Natural killer cell (primary cell): ENCODE results near the gene OCLN. TPM values are rescaled to one million over a fixed set of nuclear protein-coding genes. Genes with fewer than 3 reads are reported as not detected.
"Not testable (repeated sequence)": the region's sequence is repeated elsewhere in the genome, so short reads cannot be mapped to it uniquely, and the experiment has no call there.

Source experiments
- ATAC-seq, 3 donors: fragments of 150-1000 bp in 2 of 3; fragments of 200-7000 bp in 1 of 3; cut with Tn5 transposase; 1 replicate in 1 of 3; 2 replicates in 2 of 3; pipeline ENCODE4 v1.10.0; 2021; ENCODE audit warnings: mild to moderate bottlenecking in 2 of 3, moderate library complexity in 2 of 3
- DNase-seq, 2 donors: peaks; one replicate each; pipeline versions ENCODE4 v3.0.0 to v3.0.0-alpha.2; 2013 to 2021; ENCODE audit warnings: mixed read lengths in 1 of 2
- H3K27ac ChIP-seq: one replicate; pipeline ENCODE4 v1.5.1; 2013; ENCODE audit warnings: mild to moderate bottlenecking, low read length
- H3K27me3 ChIP-seq: one replicate; pipeline ENCODE4 v1.6.1; 2013; ENCODE audit warnings: low read length; ENCODE audit not compliant: control insufficient read depth, insufficient read depth
- H3K36me3 ChIP-seq: one replicate; pipeline ENCODE4 v1.6.1; 2013; ENCODE audit warnings: low read length; ENCODE audit not compliant: control insufficient read depth, insufficient read depth
- H3K4me1 ChIP-seq: one replicate; pipeline ENCODE4 v1.6.1; 2013; ENCODE audit warnings: low read length; ENCODE audit not compliant: control insufficient read depth, insufficient read depth
- H3K4me3 ChIP-seq: one replicate; pipeline ENCODE4 v1.5.1; 2013; ENCODE audit warnings: low read length
- H3K9me3 ChIP-seq: one replicate; pipeline ENCODE4 v1.6.1; 2013; ENCODE audit warnings: low read length; ENCODE audit not compliant: control insufficient read depth, insufficient read depth
- H3K27ac Mint-ChIP-seq, 2 donors: one replicate each; pipeline ENCODE4 v1.8.0; 2022; ENCODE audit warnings: mild to moderate bottlenecking in 2 of 2, mixed read lengths in 2 of 2, moderate library complexity in 1 of 2
- H3K27me3 Mint-ChIP-seq, 2 donors: one replicate each; pipeline ENCODE4 v1.8.0; 2022; ENCODE audit warnings: low read depth in 2 of 2, mixed read lengths in 2 of 2
- H3K36me3 Mint-ChIP-seq: one replicate; pipeline ENCODE4 v1.8.0; 2022; ENCODE audit warnings: mixed read lengths
- H3K4me1 Mint-ChIP-seq, 2 donors: one replicate each; pipeline ENCODE4 v1.8.0; 2022; ENCODE audit warnings: mixed read lengths in 2 of 2
- H3K4me3 Mint-ChIP-seq: one replicate; pipeline ENCODE4 v1.8.0; 2022; ENCODE audit warnings: mild to moderate bottlenecking, moderate library complexity, mixed read lengths
- H3K9me3 Mint-ChIP-seq, 2 donors: one replicate each; pipeline ENCODE4 v1.8.0; 2022; ENCODE audit warnings: mixed read lengths in 2 of 2
- WGBS: methylation state at CpG from one replicate; pipeline ENCODE4 v1.1.7; 2013; ENCODE audit warnings: missing lambda C conversion rate; ENCODE audit not compliant: insufficient coverage; 5-methylcytosine and 5-hydroxymethylcytosine counted together
- intact Hi-C: fragments of 100-400 bp; cut with micrococcal nuclease; formaldehyde crosslinking; loops from one replicate; pipeline ENCODE4 v1.14.2; 2022
- total RNA-seq, 4 donors: library from RNA; stranded (reverse); fragments of 120-200 nt in 1 of 4; gene quantifications; one replicate each; pipeline versions ENCODE4 v1.2.3 to v1.2.4, GENCODE V29; 2013 to 2022
- TF ChIP-seq, protein P1 (sequence below): fragments of 200-600 bp; IDR thresholded peaks from one replicate; pipeline ENCODE4 v1.8.0; 2022; ENCODE audit warnings: antibody characterized with exemption

Gene OCLN
- total RNA-seq, 3 donors from 2014 or later (not counting 1 experiment from before 2014, with no cell fraction given), result 0.68 to 1.8 (median 1.3) TPM

DNA sequence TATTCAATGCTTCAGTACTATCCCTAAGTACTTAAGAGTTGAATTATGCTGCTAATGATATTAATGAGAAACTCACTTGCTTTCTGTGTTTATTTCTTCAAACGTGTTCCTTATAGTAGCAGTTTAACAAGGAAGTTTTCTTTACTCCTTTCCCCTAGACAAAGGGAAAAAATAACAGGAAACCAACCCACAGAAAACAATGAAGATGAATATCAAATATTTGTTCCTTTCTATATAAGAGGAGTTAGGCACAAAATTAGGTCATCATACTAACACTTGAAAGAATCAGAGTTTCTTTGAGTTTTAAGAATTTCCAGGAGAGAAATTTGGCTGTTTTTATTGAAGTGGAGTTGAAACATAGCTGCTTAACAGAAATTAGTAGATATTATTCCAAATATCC is 15.4 kb upstream of the OCLN start:
- H3K27ac Mint-ChIP-seq, result no peak overlapping the region

DNA sequence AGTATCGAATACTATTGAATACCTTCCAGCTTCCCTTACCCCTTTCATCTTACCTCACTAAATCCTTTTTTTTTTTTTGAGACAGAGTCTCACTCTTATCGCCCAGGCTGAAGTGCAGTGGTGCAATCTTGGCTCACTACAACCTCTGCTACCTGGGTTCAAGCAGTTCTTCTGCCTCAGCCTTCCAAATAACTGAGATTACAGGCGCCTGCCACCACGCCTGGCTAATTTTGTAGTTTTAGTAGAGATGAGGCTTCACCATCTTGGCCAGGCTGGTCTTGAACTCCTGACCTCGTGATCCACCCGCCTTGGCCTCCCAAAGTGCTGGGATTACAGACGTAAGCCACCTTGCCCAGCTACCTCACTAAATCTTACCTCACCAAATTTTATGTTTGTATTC is 14.3 kb upstream of the OCLN start:
- H3K27me3 Mint-ChIP-seq, DNase-seq, H3K27me3 ChIP-seq, H3K27ac Mint-ChIP-seq, intact Hi-C loops, H3K36me3 Mint-ChIP-seq, H3K9me3 Mint-ChIP-seq, H3K4me1 Mint-ChIP-seq, H3K4me1 ChIP-seq, H3K4me3 Mint-ChIP-seq, H3K27ac ChIP-seq, H3K9me3 ChIP-seq, ATAC-seq, H3K4me3 ChIP-seq, H3K36me3 ChIP-seq: not testable (repeated sequence)
- WGBS, result 92% methylated on average over 7 of the region's 7 CpGs

More for the DNA sequence above, 15.4 kb upstream of the OCLN start:
- DNase-seq, result no peak
- no peaks in the 10 kb centered on the region for H3K36me3 ChIP-seq
- H3K27me3 ChIP-seq, result no peaks in the 10 kb centered on the region
- intact Hi-C loops, result no loop called here
- Mint-ChIP-seq H3K27me3 (no peaks in the 10 kb centered on the region), H3K4me3 (no peak overlapping the region), H3K4me1 (no peaks in the 10 kb centered on the region), H3K36me3 (no peaks in the 10 kb centered on the region), H3K9me3 (no peaks in the 10 kb centered on the region)
- H3K4me1 ChIP-seq, result no peaks in the 10 kb centered on the region
- no CpG with 5 or more reads among the region's 1 CpG for WGBS
- H3K4me3 ChIP-seq, result no peak overlapping the region
- H3K9me3 ChIP-seq, result no peaks in the 10 kb centered on the region
- no peak overlapping the region for H3K27ac ChIP-seq
- ATAC-seq, result no peak
- TF ChIP-seq, protein P1, sequence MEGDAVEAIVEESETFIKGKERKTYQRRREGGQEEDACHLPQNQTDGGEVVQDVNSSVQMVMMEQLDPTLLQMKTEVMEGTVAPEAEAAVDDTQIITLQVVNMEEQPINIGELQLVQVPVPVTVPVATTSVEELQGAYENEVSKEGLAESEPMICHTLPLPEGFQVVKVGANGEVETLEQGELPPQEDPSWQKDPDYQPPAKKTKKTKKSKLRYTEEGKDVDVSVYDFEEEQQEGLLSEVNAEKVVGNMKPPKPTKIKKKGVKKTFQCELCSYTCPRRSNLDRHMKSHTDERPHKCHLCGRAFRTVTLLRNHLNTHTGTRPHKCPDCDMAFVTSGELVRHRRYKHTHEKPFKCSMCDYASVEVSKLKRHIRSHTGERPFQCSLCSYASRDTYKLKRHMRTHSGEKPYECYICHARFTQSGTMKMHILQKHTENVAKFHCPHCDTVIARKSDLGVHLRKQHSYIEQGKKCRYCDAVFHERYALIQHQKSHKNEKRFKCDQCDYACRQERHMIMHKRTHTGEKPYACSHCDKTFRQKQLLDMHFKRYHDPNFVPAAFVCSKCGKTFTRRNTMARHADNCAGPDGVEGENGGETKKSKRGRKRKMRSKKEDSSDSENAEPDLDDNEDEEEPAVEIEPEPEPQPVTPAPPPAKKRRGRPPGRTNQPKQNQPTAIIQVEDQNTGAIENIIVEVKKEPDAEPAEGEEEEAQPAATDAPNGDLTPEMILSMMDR, result no peak

DNA sequence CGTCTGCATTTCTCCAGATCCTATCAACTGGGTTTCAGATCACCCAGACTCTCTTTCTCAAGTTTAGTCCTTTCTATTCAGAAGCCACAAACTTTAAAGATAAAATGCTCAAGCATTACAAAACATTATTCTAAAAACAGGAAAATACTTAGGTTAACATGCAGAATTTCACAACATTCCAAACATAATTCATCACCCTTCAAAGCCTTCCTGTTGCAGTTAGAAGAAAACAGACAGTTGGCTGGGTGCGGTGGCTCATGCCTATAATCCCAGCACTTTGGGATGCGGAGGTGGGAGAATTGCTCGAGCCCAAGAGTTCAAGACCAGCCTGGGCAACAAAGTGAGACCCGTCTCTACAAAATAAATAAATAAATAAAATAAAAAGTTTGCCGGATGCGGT is 7.7 kb upstream of the OCLN start:
- Histone ChIP-seq H3K4me3 (no peak overlapping the region), H3K36me3 (no peaks in the 10 kb centered on the region), H3K4me1 (no peaks in the 10 kb centered on the region), H3K9me3 (no peaks in the 10 kb centered on the region), H3K27me3 (no peaks in the 10 kb centered on the region), H3K27ac (no peak overlapping the region)
- H3K27ac Mint-ChIP-seq, result no peak overlapping the region
- no peak overlapping the region for H3K4me3 Mint-ChIP-seq
- no peaks in the 10 kb centered on the region for H3K4me1 Mint-ChIP-seq
- H3K36me3 Mint-ChIP-seq, result no peaks in the 10 kb centered on the region
- 55% methylated on average over 7 of the region's 7 CpGs for WGBS
- no peaks in the 10 kb centered on the region for H3K9me3 Mint-ChIP-seq
- TF ChIP-seq, protein P1, result no peak
- DNase-seq (no peak), ATAC-seq (no peak)
- H3K27me3 Mint-ChIP-seq, result peaks cover under 1 to 4% of the 10 kb centered on the region in 2 donors
- intact Hi-C loops, result no loop called here

DNA sequence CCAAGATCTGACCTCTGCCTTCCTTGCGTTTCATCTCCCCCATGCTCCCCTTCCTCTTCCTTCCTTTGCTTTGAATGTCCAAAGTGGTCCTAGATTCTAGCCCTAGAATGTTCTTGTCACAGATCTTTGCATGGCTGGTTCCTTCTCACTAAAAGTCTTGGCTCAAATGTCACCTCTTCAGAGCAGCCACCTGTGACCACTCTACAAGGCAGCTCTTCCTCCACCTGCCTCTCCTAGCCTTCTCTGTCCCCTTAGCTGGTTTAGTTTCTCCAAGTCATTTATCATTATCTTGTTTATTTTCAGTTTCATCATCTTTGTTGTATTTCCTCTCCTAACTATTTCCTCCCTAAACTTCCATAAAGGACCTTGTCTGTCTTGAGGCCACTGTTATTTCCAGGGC is 7.1 kb upstream of the OCLN start:
- H3K4me3 ChIP-seq, result no peak overlapping the region
- 90% methylated on average over 1 of the region's 1 CpG for WGBS
- H3K27ac Mint-ChIP-seq, result no peak overlapping the region
- TF ChIP-seq, protein P1, result no peak
- no peak overlapping the region for H3K4me3 Mint-ChIP-seq
- DNase-seq (no peak), ATAC-seq (no peak)
- no peaks in the 10 kb centered on the region for H3K4me1 ChIP-seq
- H3K9me3 ChIP-seq, result no peaks in the 10 kb centered on the region
- no peaks in the 10 kb centered on the region for H3K36me3 Mint-ChIP-seq
- intact Hi-C loops, result no loop called here
- H3K27me3 Mint-ChIP-seq, result peaks cover 5 to 7% of the 10 kb centered on the region in 2 donors
- H3K36me3 ChIP-seq, result no peaks in the 10 kb centered on the region
- H3K27me3 ChIP-seq, result no peaks in the 10 kb centered on the region
- no peaks in the 10 kb centered on the region for H3K4me1 Mint-ChIP-seq
- H3K9me3 Mint-ChIP-seq, result no peaks in the 10 kb centered on the region
- no peak overlapping the region for H3K27ac ChIP-seq
